ENCODE data around the gene OR8B8.
"Not testable (repeated sequence)": the region's sequence is repeated elsewhere in the genome, so short reads cannot be mapped to it uniquely, and the experiment has no call there.

Gene OR8B8
- total RNA-seq, result 0 to 0.04 reads per million in 2 experiments

GRCh38 chr11:124445646-124446150, at the start of gene OR8B8:
TSS of gene OR8B8 (minus strand) at chr11:124445696. CDS start at chr11:124441085, 4,611 bp downstream.
- DNase-seq (ENCODE audit: low read depth), result no peak

- no peak for DNase-seq (ENCODE audit: low read depth)
Measured at GRCh38 chr11:124493016-124493655, 47.6 kb upstream of the OR8B8 start.

GRCh38 chr11:124483422-124483821, 37.9 kb upstream of the OR8B8 start:
- DNase-seq (ENCODE audit: low read depth), result no peak

- no peak for DNase-seq (ENCODE audit: low read depth)
Measured at GRCh38 chr11:124482362-124483147, 37.1 kb upstream of the OR8B8 start.

GRCh38 chr11:124481365-124482323, 36.1 kb upstream of the OR8B8 start:
- no peak for DNase-seq (ENCODE audit: low read depth)

- DNase-seq (ENCODE audit: low read depth), result no peak
Measured at GRCh38 chr11:124479561-124479960, 34.1 kb upstream of the OR8B8 start.

GRCh38 chr11:124475265-124475664, 29.8 kb upstream of the OR8B8 start:
- no peak for DNase-seq (ENCODE audit: low read depth)

- no peak for DNase-seq (ENCODE audit: low read depth)
Measured at GRCh38 chr11:124474779-124475178, 29.3 kb upstream of the OR8B8 start.

- DNase-seq (ENCODE audit: low read depth), result no peak
Measured at GRCh38 chr11:124474079-124474478, 28.6 kb upstream of the OR8B8 start.

GRCh38 chr11:124473476-124473875, 28.0 kb upstream of the OR8B8 start:
- no peak for DNase-seq (ENCODE audit: low read depth)

GRCh38 chr11:124470561-124471227, 25.2 kb upstream of the OR8B8 start:
- DNase-seq (ENCODE audit: low read depth), result no peak

GRCh38 chr11:124467381-124467927, 22.0 kb upstream of the OR8B8 start:
- no peak for DNase-seq (ENCODE audit: low read depth)

GRCh38 chr11:124465368-124465767, 19.9 kb upstream of the OR8B8 start:
- no peak for DNase-seq (ENCODE audit: low read depth)

GRCh38 chr11:124463990-124464389, 18.5 kb upstream of the OR8B8 start:
- no peak for DNase-seq (ENCODE audit: low read depth)

GRCh38 chr11:124463324-124463723, 17.8 kb upstream of the OR8B8 start:
- no peak for DNase-seq (ENCODE audit: low read depth)

GRCh38 chr11:124460459-124460858, 15.0 kb upstream of the OR8B8 start:
- DNase-seq (ENCODE audit: low read depth), result no peak

GRCh38 chr11:124459379-124459778, 13.9 kb upstream of the OR8B8 start:
- not testable (repeated sequence) for DNase-seq (ENCODE audit: low read depth)

GRCh38 chr11:124454552-124454951, 9.1 kb upstream of the OR8B8 start:
- no peak for DNase-seq (ENCODE audit: low read depth)

GRCh38 chr11:124446916-124447315, 1.4 kb upstream of the OR8B8 start:
- no peak for DNase-seq (ENCODE audit: low read depth)

GRCh38 chr11:124442847-124443246, 2.6 kb downstream of the OR8B8 start:
- no peak for DNase-seq (ENCODE audit: low read depth)

GRCh38 chr11:124442442-124442841, 3.1 kb downstream of the OR8B8 start:
- no peak for DNase-seq (ENCODE audit: low read depth)

All from T follicular helper cell (primary cell).